Left renal pelvis (tissue), 4 donors: ENCODE measurements around the gene UNC79. TPM values are rescaled to one million over a fixed set of nuclear protein-coding genes. Genes with fewer than 3 reads are reported as not detected.

Experiments
- DNase-seq, 4 donors: peaks; one replicate each; pipeline ENCODE4 v3.0.0-alpha.2; 2013; ENCODE audit warnings: low read depth in 4 of 4, low spot score in 3 of 4
- polyA plus RNA-seq, 4 donors: library from polyadenylated mRNA; unstranded; fragments of 120-200 nt; gene quantifications; one replicate each; pipeline ENCODE4 v1.2.1, GENCODE V29; 2013; ENCODE audit not compliant: insufficient read length in 4 of 4

The UNC79 gene
- polyA plus RNA-seq, 4 donors = 0.38 to 1.1 (median 0.89) TPM

DNA sequence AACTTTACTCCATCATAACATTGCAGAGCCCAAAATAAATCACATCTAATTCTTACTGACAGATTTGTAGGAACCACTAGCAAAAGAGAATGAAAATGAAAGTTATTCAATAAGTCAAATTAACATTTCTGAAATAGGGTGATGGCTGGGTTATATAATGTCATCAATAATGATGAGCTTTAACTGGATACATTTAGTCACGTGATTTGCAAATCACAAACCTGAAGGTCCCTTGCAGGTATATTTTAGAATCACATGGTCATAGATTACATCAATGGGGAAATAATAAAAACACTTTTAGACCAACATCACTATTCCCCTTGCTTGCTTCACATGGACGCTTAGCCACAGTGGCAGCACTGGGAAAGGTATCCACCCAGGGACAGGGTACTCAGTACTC is 270.8 kb downstream of the UNC79 start:
- no peak for DNase-seq

DNA sequence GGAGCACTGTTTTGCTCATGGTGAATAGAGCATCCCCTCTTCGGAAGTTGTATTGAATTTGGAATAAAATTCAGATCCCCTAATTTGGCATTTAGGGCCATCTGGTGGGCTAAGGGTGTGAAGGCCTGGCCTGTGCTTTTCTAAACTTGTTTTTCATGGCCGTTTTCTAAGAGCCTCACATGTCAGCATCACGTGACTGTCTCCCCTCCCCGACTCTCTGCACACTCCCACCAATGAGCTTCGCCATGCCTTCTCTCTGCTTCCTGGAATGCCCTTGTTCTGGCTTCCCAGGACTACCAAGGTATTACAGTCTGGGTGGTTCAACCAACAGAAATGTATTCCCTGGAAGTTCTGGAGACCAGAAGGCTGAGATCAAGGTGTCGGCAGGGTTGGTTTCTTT is 272.2 kb downstream of the UNC79 start:
- DNase-seq = no peak

- DNase-seq = no peak
These were observed 273.2 kb downstream of the UNC79 start for GRCh38 chr14:93703941-93704340.

DNA sequence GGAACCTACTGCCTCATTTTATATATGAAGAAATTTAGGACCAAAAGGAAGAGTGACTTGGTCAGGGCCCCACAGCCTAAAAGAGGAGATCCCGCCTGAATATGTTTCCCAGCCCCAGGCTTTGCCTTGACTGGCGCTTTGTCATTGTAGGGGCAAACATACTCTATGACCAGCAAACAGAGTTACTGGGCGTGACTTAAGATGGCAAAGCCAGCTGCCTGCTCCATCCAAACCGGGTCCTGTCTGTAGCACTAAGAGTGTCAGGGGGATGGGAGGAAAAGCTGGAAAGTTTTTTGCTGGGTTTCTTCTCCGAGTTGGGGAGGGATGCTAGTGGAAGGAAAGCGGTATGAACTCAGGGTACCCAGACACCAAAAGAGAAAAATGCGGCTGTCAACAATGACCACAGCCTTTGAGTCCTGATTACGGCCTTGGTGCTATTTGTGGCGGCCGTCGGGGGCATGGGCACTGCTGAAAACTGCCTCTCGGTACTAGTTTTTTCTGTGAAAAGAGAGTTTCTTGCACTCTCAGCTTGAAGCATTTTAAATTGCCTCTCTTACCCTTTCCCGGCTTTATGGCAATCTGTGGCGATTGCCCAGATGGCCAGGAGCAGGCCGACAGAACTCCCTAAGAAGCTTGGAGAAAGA is 274.9 kb downstream of the UNC79 start:
- no peak for DNase-seq

DNA sequence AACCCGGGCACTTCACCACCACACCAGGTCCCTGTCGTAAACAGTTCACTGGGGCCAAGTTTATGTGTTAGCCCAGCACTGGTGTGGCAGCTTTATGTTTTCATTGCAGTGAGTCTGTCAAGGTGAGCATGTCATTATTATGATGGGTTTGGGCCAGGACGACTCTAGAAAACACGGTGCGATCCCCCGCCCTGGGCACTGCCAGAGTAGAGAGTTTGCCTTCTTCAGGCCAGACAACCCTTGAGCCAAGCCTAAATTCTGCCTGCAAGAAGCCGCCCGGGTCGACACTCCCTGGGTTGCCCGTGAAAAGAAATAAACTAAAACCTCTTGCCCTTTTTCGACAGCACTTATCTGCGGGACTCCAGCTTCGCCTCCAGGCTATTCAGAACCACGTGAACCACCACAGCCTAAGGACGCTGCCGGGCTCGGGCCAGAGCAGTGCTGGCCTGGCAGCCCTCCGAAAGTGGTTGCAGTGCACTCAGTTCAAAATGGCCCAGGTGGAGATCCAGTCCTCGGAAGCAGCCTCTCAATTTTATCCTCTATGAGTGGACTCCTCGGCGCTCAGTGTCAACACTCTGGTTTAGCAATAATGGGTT is 275.7 kb downstream of the UNC79 start:
- DNase-seq = no peak

GRCh38 chr14:93707475-93707874 is 276.7 kb downstream of the UNC79 start:
- no peak for DNase-seq

- no peak for DNase-seq
These were observed 277.6 kb downstream of the UNC79 start for GRCh38 chr14:93708311-93708734.

DNA sequence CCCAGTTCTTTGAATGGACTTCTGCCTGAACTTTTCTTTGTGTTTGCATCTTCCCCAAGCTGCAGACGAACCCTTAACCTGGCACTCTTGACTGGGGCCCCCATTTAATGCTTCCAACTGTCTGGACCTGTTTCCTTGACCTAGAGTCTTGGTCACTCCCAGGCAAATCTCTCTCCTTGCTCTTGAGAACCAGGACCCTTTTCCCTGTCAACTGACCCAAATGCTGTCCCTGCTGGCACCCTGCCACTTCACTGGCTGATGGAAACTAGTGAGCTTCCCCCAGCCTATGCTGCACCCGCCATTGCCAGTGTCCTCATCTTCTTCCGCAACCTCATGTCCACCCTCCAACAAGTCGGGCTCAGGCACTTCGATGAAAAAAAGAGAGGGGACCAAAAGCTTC is 278.1 kb downstream of the UNC79 start:
- DNase-seq = no peak

GRCh38 chr14:93709249-93709648 is 278.5 kb downstream of the UNC79 start:
- no peak for DNase-seq

- no peak for DNase-seq
These were observed 281.5 kb downstream of the UNC79 start for GRCh38 chr14:93712079-93712837.

DNA sequence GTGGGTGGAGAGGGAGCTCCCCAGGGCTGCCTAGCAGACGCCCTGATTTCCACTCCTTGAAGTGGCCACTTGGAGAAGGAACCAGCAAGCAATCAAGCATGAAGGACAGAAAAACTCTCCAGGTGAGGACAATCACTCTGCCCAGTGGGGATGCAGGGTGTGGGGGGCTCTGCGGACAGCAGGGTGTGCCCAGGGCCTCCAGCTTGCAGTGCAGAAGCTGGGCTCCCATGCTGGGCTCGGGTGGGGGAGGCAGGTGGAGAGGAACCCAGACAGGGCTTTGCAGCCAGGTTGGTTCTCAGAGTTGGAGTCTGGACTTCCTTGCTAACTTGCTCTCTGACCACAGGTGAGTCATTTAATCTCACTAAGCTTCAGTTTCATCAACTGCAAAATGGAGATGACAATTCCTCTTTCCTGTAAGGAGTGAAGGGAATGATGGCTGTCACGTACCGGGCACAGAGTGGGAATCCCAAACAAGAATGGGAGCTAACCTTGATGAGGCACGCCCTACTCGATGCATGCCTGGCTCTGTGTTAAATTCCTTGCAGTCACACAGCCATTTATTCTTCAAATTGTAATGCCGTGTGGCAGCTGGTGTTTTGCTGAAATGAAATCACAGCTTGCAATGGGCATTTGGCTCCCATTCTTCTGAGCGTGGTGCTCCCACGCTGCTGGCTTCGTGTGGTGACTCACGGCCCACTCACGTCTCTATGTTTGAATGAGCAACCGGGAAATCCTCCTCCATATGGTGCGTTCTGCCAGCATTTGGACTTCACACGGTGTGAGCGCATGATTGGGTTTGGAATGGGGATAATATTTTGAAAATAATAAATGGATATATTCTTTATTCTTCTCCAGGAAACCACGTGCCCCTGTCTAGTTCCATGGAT is 282.3 kb downstream of the UNC79 start:
- no peak for DNase-seq

- no peak for DNase-seq
These were observed 283.1 kb downstream of the UNC79 start for GRCh38 chr14:93713726-93714405.

GRCh38 chr14:93714605-93715004 is 283.9 kb downstream of the UNC79 start:
- no peak for DNase-seq

- no peak for DNase-seq
These were observed 284.7 kb downstream of the UNC79 start for GRCh38 chr14:93715279-93715927.

- DNase-seq = no peak
These were observed 285.4 kb downstream of the UNC79 start for GRCh38 chr14:93716002-93716745.

GRCh38 chr14:93716746-93717667 is 286.3 kb downstream of the UNC79 start:
- no peak for DNase-seq

GRCh38 chr14:93717668-93718320 is 287.1 kb downstream of the UNC79 start:
- no peak for DNase-seq

GRCh38 chr14:93719256-93719655 is 288.5 kb downstream of the UNC79 start:
- no peak for DNase-seq
